Measurements from ENCODE around the gene GMDS. TPM values are rescaled to one million over a fixed set of nuclear protein-coding genes. Genes with fewer than 3 reads are reported as not detected.

The GMDS gene
- total RNA-seq, 5 donors from 2014 or later (not counting 1 experiment from before 2014, with no cell fraction given), result 12.9 to 21.5 (median 14.6) TPM

DNA sequence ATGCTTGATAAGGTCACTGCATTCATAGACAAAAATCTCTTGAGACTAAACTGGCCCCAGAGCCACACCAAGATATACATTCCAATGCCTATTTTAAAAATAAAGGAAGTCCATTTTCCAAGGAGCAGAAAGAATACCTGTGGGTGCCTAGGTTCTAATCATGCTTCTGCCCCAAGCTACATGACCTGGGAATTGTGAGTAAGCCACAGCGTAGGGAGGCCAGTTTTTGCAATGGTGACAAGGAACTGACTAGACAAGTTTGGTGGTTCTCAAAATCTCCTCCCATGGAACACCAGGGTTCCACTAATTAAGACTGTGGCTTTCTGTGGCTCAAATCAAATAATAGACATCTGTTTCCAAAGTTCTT is 83.3 kb downstream of the GMDS start:
- no peaks in the 10 kb centered on the region for H3K27me3 ChIP-seq (replicated peaks in 1 of 2; ENCODE audit: control insufficient read depth in 2 of 2, extremely low read depth in 1 of 2, insufficient read depth in 2 of 2, low read length in 1 of 2)
- ATAC-seq (replicated peaks in 1 of 4) (no peak), DNase-seq (no peak)
- Mint-ChIP-seq H3K4me3 (no peak overlapping the region), H3K36me3 (peaks cover 4% of the 10 kb centered on the region), H3K4me1 (peaks cover 43 to 50% (median 45%) of the 10 kb centered on the region in 3 donors), H3K9me3 (peaks cover 0 to 6% (median 4%) of the 10 kb centered on the region in 3 donors), H3K27me3 (no peaks in the 10 kb centered on the region), H3K27ac (no peak overlapping the region)
- no peaks in the 10 kb centered on the region for H3K9me3 ChIP-seq
- H3K4me1 ChIP-seq (ENCODE audit: control insufficient read depth in 1 of 2, extremely low read depth in 1 of 2, insufficient read depth in 2 of 2, low read length in 2 of 2), result peaks cover 0 to 10% of the 10 kb centered on the region in 2 experiments
- H3K4me3 ChIP-seq (ENCODE audit: control insufficient read depth in 1 of 2, extremely low read depth in 1 of 2, low read length in 1 of 2), result no peak overlapping the region
- POLR2A ChIA-PET, result no interaction called here
- no peak overlapping the region for H3K27ac ChIP-seq (ENCODE audit: low read length)
- WGBS (ENCODE audit: insufficient coverage), result no CpG with 5 or more reads among the region's 1 CpG
- CTCF ChIA-PET, result no interaction called here
- H3K36me3 ChIP-seq (ENCODE audit: control insufficient read depth in 2 of 2, extremely low read depth in 1 of 2, insufficient read depth in 1 of 2, low read length in 1 of 2), result no peaks in the 10 kb centered on the region

DNA sequence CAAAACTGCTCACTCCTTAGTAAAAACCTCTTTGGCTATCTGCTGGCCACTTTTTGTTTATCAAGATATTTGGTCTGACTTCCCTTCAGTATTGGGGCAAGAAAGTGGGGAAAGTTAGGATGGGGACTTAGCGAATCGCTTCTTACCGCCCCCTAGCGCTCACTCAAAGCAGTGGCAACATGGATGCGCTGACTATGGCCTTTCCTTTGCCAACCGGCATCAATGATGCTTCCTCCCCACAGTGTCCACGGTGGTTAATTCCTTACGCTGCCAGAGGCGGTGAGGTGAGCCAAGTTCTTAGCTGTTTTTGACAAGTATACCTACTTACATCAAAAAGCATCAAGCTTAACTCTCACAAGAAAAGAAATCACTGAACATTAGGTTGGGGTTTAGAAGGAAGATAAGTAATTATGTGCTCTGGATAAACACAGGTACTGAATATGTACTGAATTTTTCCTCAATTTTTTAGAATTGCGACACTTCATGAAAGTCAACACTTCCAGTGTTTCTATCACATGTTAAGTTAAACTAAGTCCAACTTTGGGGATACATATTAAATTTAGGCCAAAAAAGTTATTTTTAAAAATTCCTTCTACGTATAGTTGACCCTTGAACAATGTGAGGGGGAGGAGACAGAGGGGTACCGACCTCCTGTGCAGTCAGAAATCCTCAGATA is 86.7 kb downstream of the GMDS start:
- CTCF ChIA-PET, result interaction anchor here in 1 of 2 donors (0.6 kb wide), 1 partner anchor 636 kb away, joined by 3 read pairs; no protein-coding TSS in a partner anchor
- H3K4me3 Mint-ChIP-seq, result no peak overlapping the region

DNA sequence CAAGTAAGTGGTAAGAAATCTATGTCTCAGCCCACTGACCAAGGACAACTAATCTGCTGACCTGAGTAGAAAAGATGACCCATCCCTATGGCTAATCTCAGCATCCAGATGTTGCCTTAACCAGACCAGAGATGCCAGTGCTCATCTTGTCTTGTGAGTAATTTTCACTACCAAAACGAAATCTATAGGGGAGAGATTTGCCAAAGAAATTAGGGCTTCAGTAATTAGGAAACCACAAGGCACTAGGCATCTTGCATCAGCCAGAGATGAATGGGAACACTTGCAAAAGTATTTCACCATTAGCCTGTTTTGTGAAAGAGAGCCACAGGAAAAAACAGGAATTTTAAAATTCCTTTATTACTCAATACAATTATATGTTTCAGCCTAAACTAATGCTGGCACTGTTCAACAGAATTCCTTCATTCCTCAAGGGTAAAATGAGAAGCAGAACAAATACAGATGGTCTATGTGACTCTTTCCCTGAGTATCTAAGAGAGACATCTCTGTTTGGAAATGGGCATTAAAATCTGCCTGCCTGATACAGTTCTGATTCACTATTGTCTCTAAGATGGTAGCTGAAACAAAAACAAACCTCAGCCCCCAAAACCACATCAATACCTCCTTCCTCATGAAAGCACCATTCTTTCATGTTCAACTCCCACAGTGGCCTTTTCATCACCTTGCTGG is 87.8 kb downstream of the GMDS start:
- POLR2A ChIA-PET, result no interaction called here
- DNase-seq (peak in 3 of 35 experiments; percentile 1 to 38 (median 2)), ATAC-seq (replicated peaks in 1 of 4) (peak in 3 of 4 experiments; percentile 47 to 72 (median 62))
- Mint-ChIP-seq H3K36me3 (no peaks in the 10 kb centered on the region), H3K27me3 (no peaks in the 10 kb centered on the region), H3K27ac (no peak overlapping the region), H3K4me1 (peaks cover 31 to 40% (median 33%) of the 10 kb centered on the region in 3 donors), H3K4me3 (no peak overlapping the region), H3K9me3 (no peaks in the 10 kb centered on the region)
- no peak overlapping the region for H3K27ac ChIP-seq (ENCODE audit: low read length)
- no CpG with 5 or more reads among the region's 1 CpG for WGBS (ENCODE audit: insufficient coverage)
- H3K4me3 ChIP-seq (ENCODE audit: control insufficient read depth in 1 of 2, extremely low read depth in 1 of 2, low read length in 1 of 2), result no peak overlapping the region
- peaks cover 0 to 10% of the 10 kb centered on the region in 2 experiments for H3K4me1 ChIP-seq (ENCODE audit: control insufficient read depth in 1 of 2, extremely low read depth in 1 of 2, insufficient read depth in 2 of 2, low read length in 2 of 2)
- no peaks in the 10 kb centered on the region for H3K9me3 ChIP-seq
- H3K36me3 ChIP-seq (ENCODE audit: control insufficient read depth in 2 of 2, extremely low read depth in 1 of 2, insufficient read depth in 1 of 2, low read length in 1 of 2), result no peaks in the 10 kb centered on the region
- H3K27me3 ChIP-seq (replicated peaks in 1 of 2; ENCODE audit: control insufficient read depth in 2 of 2, extremely low read depth in 1 of 2, insufficient read depth in 2 of 2, low read length in 1 of 2), result no peaks in the 10 kb centered on the region
- CTCF ChIA-PET, result no interaction called here

More for the DNA sequence above, 86.7 kb downstream of the GMDS start:
- H3K27me3 Mint-ChIP-seq, result no peaks in the 10 kb centered on the region
- H3K4me3 ChIP-seq (ENCODE audit: control insufficient read depth in 1 of 2, extremely low read depth in 1 of 2, low read length in 1 of 2), result no peak overlapping the region
- H3K27ac Mint-ChIP-seq, result no peak overlapping the region
- POLR2A ChIA-PET, result no interaction called here
- peaks cover 4% of the 10 kb centered on the region for H3K36me3 Mint-ChIP-seq
- DNase-seq (peak in 1 of 35 experiments; percentile 6), ATAC-seq (replicated peaks in 1 of 4) (no peak)
- no peak overlapping the region for H3K27ac ChIP-seq (ENCODE audit: low read length)
- H3K27me3 ChIP-seq (replicated peaks in 1 of 2; ENCODE audit: control insufficient read depth in 2 of 2, extremely low read depth in 1 of 2, insufficient read depth in 2 of 2, low read length in 1 of 2), result no peaks in the 10 kb centered on the region
- 74% methylated on average over 3 of the region's 12 CpGs for WGBS (ENCODE audit: insufficient coverage)
- no peaks in the 10 kb centered on the region for H3K9me3 ChIP-seq
- no peaks in the 10 kb centered on the region for H3K36me3 ChIP-seq (ENCODE audit: control insufficient read depth in 2 of 2, extremely low read depth in 1 of 2, insufficient read depth in 1 of 2, low read length in 1 of 2)
- no peaks in the 10 kb centered on the region for H3K9me3 Mint-ChIP-seq
- H3K4me1 Mint-ChIP-seq, result peaks cover 42 to 48% (median 43%) of the 10 kb centered on the region in 3 donors
- H3K4me1 ChIP-seq (ENCODE audit: control insufficient read depth in 1 of 2, extremely low read depth in 1 of 2, insufficient read depth in 2 of 2, low read length in 2 of 2), result peaks cover 0 to 10% of the 10 kb centered on the region in 2 experiments

DNA sequence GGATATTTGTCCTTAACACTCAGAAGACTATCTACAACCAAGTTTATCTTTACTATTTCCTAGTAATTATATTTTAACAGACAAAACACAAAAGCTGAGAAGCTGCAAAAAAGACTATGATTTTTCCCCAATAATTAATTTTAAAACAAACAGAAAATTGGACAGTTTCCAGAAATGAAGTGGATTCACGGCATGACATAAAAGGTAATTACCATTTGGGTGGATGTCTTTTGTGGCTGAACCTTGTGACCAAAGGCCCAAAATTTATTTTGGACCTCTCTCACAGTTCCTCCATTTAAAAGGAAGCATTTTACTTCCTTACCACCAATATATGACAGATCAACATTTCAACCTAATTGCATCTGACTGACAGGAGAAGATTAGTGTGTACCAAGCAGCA is 90.2 kb downstream of the GMDS start:
- ATAC-seq (replicated peaks in 1 of 4) (no peak), DNase-seq (no peak)
- ChIA-PET POLR2A (no interaction called here), CTCF (no interaction called here)
- Mint-ChIP-seq H3K4me1 (peaks cover 19 to 26% (median 21%) of the 10 kb centered on the region in 3 donors), H3K27ac (no peak overlapping the region), H3K36me3 (no peaks in the 10 kb centered on the region), H3K27me3 (no peaks in the 10 kb centered on the region), H3K4me3 (no peak overlapping the region), H3K9me3 (no peaks in the 10 kb centered on the region)
- no peaks in the 10 kb centered on the region for H3K27me3 ChIP-seq (replicated peaks in 1 of 2; ENCODE audit: control insufficient read depth in 2 of 2, extremely low read depth in 1 of 2, insufficient read depth in 2 of 2, low read length in 1 of 2)
- H3K4me1 ChIP-seq (ENCODE audit: control insufficient read depth in 1 of 2, extremely low read depth in 1 of 2, insufficient read depth in 2 of 2, low read length in 2 of 2), result peaks cover 0 to 10% of the 10 kb centered on the region in 2 experiments
- H3K36me3 ChIP-seq (ENCODE audit: control insufficient read depth in 2 of 2, extremely low read depth in 1 of 2, insufficient read depth in 1 of 2, low read length in 1 of 2), result no peaks in the 10 kb centered on the region
- no CpG with 5 or more reads among the region's 1 CpG for WGBS (ENCODE audit: insufficient coverage)
- H3K27ac ChIP-seq (ENCODE audit: low read length), result no peak overlapping the region
- H3K9me3 ChIP-seq, result no peaks in the 10 kb centered on the region
- no peak overlapping the region for H3K4me3 ChIP-seq (ENCODE audit: control insufficient read depth in 1 of 2, extremely low read depth in 1 of 2, low read length in 1 of 2)

DNA sequence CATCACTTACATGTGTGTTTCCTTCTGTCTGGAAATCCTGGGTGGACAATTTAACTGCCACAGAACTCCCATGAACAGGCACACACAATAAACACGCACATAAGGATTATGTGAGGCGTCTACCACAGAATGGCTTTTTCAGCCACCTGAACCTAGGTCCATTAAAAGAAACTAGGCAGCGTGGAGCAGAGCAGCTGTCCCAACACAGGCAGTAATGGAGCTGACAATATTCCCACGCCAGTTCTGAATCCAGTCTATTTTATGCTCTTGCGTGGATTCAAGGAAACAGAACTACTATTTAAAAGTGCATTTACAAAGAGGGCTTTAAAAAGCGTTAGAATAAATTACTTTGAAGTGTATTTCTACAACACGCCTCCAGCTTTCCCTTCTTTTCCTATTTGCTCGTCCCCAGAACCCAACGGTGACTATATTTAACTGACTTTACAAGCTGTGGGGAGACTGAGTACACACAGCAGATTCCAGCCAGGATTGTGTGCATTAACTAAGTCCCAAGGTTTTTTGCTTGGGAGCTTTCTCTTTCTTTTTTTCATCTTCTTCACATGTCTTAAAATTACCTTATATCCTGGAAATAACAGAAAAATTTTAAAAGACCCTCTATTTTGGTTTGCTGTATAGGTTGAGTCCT is 95.9 kb downstream of the GMDS start:
- POLR2A ChIA-PET, result no interaction called here
- no peak for ATAC-seq (replicated peaks in 1 of 4)

DNA sequence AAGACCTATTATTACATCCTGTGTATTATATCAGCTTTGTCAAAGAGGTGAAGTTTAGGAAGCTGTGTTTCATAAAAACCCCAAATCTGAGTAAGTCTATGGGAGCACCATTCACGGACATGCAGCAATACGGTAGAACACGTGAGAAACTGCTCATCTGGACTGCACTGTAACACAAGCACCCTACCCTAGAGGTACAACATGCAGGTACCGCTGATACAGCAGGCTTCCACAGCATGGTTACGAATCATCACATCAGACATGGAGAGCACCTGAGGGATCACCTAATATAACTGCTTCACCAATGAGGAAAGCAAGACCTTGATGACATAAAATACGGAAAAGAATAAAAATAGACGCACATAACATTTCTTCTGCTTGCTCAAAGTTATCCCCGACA is 96.7 kb downstream of the GMDS start:
- Mint-ChIP-seq H3K4me3 (no peak overlapping the region), H3K9me3 (no peaks in the 10 kb centered on the region), H3K27ac (no peak overlapping the region), H3K4me1 (peaks cover 2 to 9% (median 4%) of the 10 kb centered on the region in 3 donors), H3K27me3 (no peaks in the 10 kb centered on the region), H3K36me3 (peaks cover 16% of the 10 kb centered on the region)
- H3K4me3 ChIP-seq (ENCODE audit: control insufficient read depth in 1 of 2, extremely low read depth in 1 of 2, low read length in 1 of 2), result no peak overlapping the region
- H3K27ac ChIP-seq (ENCODE audit: low read length), result no peak overlapping the region
- WGBS (ENCODE audit: insufficient coverage), result 75% methylated on average over 4 of the region's 8 CpGs
- CTCF ChIA-PET, result interaction anchor here in 1 of 2 donors (1.5 kb wide), 1 partner anchor 546 kb away, joined by 3 read pairs; no protein-coding TSS in a partner anchor
- no peaks in the 10 kb centered on the region for H3K9me3 ChIP-seq
- H3K4me1 ChIP-seq (ENCODE audit: control insufficient read depth in 1 of 2, extremely low read depth in 1 of 2, insufficient read depth in 2 of 2, low read length in 2 of 2), result peaks cover 0 to 3% of the 10 kb centered on the region in 2 experiments
- POLR2A ChIA-PET, result no interaction called here
- ATAC-seq (replicated peaks in 1 of 4) (no peak), DNase-seq (no peak)
- H3K27me3 ChIP-seq (replicated peaks in 1 of 2; ENCODE audit: control insufficient read depth in 2 of 2, extremely low read depth in 1 of 2, insufficient read depth in 2 of 2, low read length in 1 of 2), result no peaks in the 10 kb centered on the region
- no peaks in the 10 kb centered on the region for H3K36me3 ChIP-seq (ENCODE audit: control insufficient read depth in 2 of 2, extremely low read depth in 1 of 2, insufficient read depth in 1 of 2, low read length in 1 of 2)

More for the DNA sequence above, 95.9 kb downstream of the GMDS start:
- CTCF ChIA-PET, result interaction anchor here in 1 of 2 donors (1.5 kb wide), 1 partner anchor 546 kb away, joined by 3 read pairs; no protein-coding TSS in a partner anchor
- no peak overlapping the region for H3K27ac ChIP-seq (ENCODE audit: low read length)
- no peaks in the 10 kb centered on the region for H3K9me3 Mint-ChIP-seq
- H3K4me3 Mint-ChIP-seq, result no peak overlapping the region
- H3K4me1 Mint-ChIP-seq, result peaks cover 0 to 5% (median 0%) of the 10 kb centered on the region in 3 donors
- H3K27me3 ChIP-seq (replicated peaks in 1 of 2; ENCODE audit: control insufficient read depth in 2 of 2, extremely low read depth in 1 of 2, insufficient read depth in 2 of 2, low read length in 1 of 2), result no peaks in the 10 kb centered on the region
- H3K9me3 ChIP-seq, result no peaks in the 10 kb centered on the region
- peaks cover 16% of the 10 kb centered on the region for H3K36me3 Mint-ChIP-seq
- DNase-seq, result no peak
- H3K4me1 ChIP-seq (ENCODE audit: control insufficient read depth in 1 of 2, extremely low read depth in 1 of 2, insufficient read depth in 2 of 2, low read length in 2 of 2), result no peaks in the 10 kb centered on the region
- 95% methylated on average over 4 of the region's 9 CpGs for WGBS (ENCODE audit: insufficient coverage)
- H3K27ac Mint-ChIP-seq, result no peak overlapping the region
- H3K4me3 ChIP-seq (ENCODE audit: control insufficient read depth in 1 of 2, extremely low read depth in 1 of 2, low read length in 1 of 2), result no peak overlapping the region
- no peaks in the 10 kb centered on the region for H3K36me3 ChIP-seq (ENCODE audit: control insufficient read depth in 2 of 2, extremely low read depth in 1 of 2, insufficient read depth in 1 of 2, low read length in 1 of 2)
- no peaks in the 10 kb centered on the region for H3K27me3 Mint-ChIP-seq

Measured in T-cell (primary cell).